SK-MEL-5 (cell line): Measurements from ENCODE around the gene CRACDL. TPM values are rescaled to one million over a fixed set of nuclear protein-coding genes. Genes with fewer than 3 reads are reported as not detected.

Experiments used
- DNase-seq: peaks from one replicate; pipeline ENCODE4 v3.0.0-alpha.2; 2016; ENCODE audit warnings: low read depth, low spot score
- in situ Hi-C: cut with HindIII; loops from 2 replicates; pipeline ENCODE4 v1.10.0; 2016; ENCODE audit warnings: low sequenced_read_pairs, high pct_unique_total_duplicates, low pct_unique_long_range_greater_than_20kb
- polyA plus RNA-seq, 2 experiments: library from polyadenylated mRNA; depleted of rRNA; stranded (reverse); fragments of >200 nt; gene quantifications; 2 replicates each; pipeline ENCODE4 v1.2.3, GENCODE V29; 2015
- total RNA-seq: library from RNA; depleted of rRNA; stranded (reverse); fragments of >200 nt; shearing (Covaris generic); gene quantifications from 2 replicates; pipeline ENCODE4 v1.2.3, GENCODE V29; 2014; rRNA removed

CRACDL gene
- 0.95 and 1.0 TPM in 2 replicates for total RNA-seq
- 0.05 and 0.28 TPM in 2 replicates for polyA plus RNA-seq (2015; cell fraction: cytosol; rRNA removed)
- polyA plus RNA-seq (2015; cell fraction: nucleus; rRNA removed), result not detected in 2 replicates

DNA sequence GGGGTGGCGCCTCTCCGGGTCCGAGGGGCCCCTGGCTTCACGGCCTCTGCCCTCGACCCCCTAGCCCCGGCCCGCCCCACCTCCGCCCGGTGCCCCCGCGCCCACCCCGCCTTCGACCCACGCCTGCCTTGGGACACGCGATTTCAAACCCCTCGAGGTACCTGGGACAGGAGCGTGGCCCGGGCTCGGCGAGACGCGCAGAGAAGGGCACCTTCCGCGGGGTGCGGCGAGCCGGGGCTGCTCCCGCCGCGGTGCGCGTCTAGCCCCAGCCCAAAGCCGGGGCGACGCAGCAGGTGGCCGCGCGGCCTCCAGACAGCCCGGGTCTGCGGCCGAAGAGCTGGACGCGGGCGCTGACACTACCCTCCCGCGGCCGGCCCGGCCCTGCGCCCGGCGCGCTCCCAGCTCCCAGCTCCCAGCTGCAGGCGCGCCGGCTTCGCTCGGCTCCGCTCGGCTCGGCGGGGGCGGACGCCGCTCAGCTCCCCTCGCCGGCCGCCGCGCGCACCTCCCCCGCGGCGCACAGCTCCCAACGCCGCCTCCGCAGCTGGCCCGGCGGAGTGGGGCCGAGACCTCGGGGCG, at the start of gene CRACDL:
TSS of gene CRACDL (minus strand) at position 449 of the 576 bp plus-strand sequence. CDS start 89,425 bp downstream, outside the sequence.
- in situ Hi-C loops, result no loop called here
- DNase-seq, result no peak

- in situ Hi-C loops, result no loop called here
- DNase-seq, result no peak
Observed at GRCh38 chr2:98975611-98976010, 39.6 kb upstream of the CRACDL start.

- DNase-seq, result no peak
- in situ Hi-C loops, result no loop called here
Observed at GRCh38 chr2:98972582-98973167, 36.6 kb upstream of the CRACDL start.

GRCh38 chr2:98959810-98960507, 23.9 kb upstream of the CRACDL start:
- no peak for DNase-seq
- in situ Hi-C loops, result no loop called here

DNA sequence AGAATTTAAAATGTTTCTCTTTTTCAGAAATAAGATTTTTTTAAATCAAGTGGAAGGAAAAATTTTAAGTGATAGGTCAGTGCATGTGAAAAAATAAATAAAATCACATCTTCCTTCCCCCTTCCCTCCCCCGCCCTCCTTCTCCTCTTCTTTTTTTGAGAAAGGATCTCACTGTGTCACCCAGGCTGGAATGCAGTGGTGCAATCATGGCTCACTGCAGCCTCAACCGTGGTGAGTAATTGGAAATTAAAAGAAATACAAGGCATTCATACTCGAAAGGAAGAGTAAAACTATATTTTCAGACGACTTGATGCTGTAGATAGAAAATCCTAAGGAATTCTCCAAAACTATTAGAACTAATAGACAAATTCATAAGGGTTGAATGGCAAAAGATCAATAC, 16.9 kb upstream of the CRACDL start:
- in situ Hi-C loops, result no loop called here

DNA sequence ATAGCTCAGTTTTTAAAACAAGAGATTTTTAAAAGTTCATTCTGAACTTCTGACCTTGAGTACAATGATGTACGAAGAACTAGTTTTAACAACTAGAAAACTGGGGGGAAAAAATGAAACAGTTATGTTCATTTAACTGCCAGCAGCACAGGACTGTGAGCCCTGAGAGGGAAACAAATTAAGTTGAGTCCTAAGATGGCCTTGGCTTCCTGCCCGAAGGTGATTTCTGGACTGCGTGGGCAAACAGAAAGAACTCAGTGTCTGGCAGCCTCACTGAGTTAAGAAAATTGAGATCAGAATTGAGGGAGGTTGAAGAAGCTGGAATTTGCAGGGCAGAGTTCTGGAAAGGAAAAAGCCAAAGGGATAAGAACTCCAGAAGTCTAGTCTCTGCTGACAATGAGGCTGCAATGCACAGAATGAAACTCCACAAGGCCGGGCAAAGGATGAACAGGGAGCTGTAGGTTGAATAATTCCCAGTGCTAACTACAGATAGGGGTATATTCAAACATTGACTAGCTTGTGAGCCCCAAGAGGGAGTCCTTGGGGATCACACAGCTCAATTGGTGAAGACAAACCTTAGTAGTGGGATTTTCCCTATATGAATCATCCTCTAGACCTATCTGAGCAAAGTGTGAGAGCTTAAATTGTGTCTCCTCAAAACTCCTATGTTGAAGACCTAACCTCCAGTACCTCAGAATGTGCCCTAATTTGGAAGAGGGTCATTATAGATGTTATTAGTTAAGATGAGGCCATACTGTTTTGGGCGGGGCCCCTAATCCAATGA, 13.1 kb upstream of the CRACDL start:
- in situ Hi-C loops, result no loop called here

More for the DNA sequence above, 16.9 kb upstream of the CRACDL start:
- DNase-seq, result no peak

GRCh38 chr2:98947554-98947953, 11.5 kb upstream of the CRACDL start:
- DNase-seq, result no peak
- in situ Hi-C loops, result no loop called here

More for the DNA sequence above, 13.1 kb upstream of the CRACDL start:
- no peak for DNase-seq

GRCh38 chr2:98946855-98947254, 10.8 kb upstream of the CRACDL start:
- in situ Hi-C loops, result no loop called here
- DNase-seq, result no peak

DNA sequence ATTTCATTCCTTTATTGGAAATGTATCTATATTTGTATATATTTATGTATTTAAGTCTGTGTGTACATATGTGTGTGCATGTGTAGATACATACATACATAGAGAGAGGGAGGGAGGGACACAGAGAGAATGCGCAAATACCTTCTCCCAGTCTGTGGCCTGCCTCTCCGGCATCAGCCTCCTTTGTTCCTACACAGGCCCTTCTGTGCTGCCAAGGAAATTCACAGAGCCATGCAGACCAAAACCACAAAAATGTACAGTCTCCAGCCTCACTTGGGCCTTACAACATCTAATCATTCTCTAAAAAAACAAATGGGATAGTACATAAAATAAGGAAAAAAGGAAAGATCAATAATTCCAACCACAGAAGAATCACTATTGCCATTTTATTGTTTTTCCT, 8.8 kb upstream of the CRACDL start:
- in situ Hi-C loops, result no loop called here
- no peak for DNase-seq

- in situ Hi-C loops, result no loop called here
- DNase-seq, result no peak
Observed at GRCh38 chr2:98940102-98940501, 4.1 kb upstream of the CRACDL start.

- in situ Hi-C loops, result no loop called here
- no peak for DNase-seq
Observed at GRCh38 chr2:98937906-98938305, 1.9 kb upstream of the CRACDL start.

DNA sequence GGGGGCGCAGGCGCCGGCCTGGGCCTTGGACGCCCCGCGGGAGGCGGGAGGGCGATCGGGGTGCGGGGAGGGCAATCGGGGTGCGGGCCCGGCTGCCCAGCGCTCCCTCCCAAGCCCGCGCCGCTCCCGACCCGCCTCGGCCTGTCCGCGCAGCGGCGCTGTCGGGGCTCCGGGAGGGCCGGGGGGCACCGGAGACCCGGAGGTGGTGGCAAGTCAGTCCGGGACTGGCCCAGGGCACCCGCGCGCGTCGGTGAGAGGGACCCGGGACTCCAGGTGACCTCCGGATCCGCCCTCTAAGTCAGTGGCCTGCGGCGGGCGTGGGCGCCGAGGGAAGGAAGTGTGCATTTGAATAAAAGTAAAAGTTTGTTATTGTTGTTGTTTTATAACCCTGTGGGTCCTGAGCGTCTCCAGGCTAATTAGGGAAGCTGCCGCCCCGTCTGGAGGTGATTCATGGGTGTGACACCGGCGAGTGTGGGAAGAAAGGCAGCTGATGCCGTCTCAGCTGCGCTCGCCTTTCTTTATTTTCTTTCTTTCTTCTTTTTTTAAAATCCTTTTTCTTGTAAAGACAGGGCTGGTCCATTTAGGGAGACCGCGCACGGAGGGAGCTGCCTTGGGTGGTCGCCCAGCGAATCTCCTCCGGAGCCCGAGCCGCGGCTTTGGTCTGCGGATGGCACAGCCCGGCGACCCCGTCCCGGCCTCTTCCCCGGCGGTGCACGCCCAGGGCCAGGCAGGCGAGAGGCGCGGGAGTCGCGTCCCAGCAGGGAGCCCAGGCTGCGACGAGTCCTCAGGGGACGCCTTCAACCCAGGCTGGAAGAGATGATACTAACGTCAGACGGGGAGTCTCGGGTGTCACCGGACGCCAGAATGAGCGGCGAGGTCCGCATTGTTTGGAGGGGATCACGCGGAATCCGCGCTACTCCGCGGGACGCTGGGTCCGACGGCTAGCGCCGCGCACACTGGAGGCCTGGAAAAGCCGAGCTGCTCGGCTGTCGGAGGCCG, 627 bp upstream of the CRACDL start:
- DNase-seq, result no peak
- in situ Hi-C loops, result no loop called here

DNA sequence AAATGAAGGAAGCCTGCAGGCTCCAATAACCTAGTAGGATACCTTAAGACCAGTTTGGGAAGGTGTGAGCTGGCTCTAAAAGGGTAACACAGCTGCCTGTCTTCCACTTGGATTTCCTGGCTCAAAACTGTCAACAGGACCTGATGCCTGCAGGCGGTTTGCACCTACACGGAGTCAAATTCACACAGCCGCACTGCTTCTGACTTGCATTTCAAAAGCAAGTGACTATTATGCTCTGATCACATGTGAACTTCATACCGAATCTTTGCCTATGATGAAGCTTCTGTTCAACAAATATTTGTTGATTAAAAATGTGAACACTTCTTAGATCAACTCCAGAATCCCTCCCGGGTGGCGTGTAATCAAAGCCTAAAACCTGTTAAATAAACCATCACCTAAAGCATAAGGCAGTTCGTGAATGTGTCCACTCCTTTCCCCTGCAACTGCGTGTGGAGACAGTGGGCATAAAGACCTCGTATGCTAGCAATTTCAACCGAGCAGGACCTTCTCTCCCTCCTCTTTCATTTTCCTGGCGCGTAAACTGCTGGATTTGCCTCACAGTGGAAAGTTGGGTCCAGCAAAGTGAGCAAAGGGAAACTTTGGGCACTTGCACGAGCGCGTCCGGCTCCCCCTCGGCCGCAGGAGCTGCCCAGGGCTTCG, 784 bp downstream of the CRACDL start:
- in situ Hi-C loops, result no loop called here
- DNase-seq, result no peak

- DNase-seq, result no peak
- in situ Hi-C loops, result no loop called here
Observed at GRCh38 chr2:98932778-98933343, 3.2 kb downstream of the CRACDL start.

DNA sequence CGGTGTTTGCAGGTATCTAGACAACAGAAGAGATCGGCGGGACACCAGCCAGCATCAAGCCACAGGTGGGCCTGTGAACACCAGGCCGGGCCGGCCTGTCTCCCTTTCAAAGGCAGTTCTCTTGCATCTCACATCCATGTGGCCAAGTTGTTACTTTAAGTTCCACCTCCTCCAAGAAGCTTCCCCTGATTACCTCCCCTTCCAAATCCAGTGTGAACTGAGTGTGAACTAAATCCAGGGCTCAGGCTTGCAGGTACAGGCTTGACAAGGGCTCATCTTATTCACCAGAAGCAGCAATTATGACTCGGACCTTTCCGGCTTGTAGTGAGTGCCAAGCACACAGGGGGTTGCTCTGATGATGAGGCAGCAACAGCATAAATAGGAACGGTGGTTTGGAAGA, 3.9 kb downstream of the CRACDL start:
- DNase-seq, result no peak
- in situ Hi-C loops, result no loop called here

- in situ Hi-C loops, result no loop called here
- no peak for DNase-seq
Observed at GRCh38 chr2:98931596-98931995, 4.4 kb downstream of the CRACDL start.
